Activated CD8-positive, alpha-beta T cell treated with anti-CD3 and anti-CD28 coated beads for 36 hours (primary cell): Measurements from ENCODE around the gene ZIC4. TPM values are rescaled to one million over a fixed set of nuclear protein-coding genes. Genes with fewer than 3 reads are reported as not detected.

Experiments
- ATAC-seq: fragments of 200-7000 bp; cut with Tn5 transposase; one replicate; pipeline ENCODE4 v1.10.0; 2021; ENCODE audit warnings: mild to moderate bottlenecking, moderate library complexity
- CTCF ChIA-PET: fragments of 350-600 bp; sonication (Branson Sonifier 250); formaldehyde crosslinking; loops from one replicate; lab custom pipeline; 2021; ENCODE audit warnings: antibody characterized with exemption; lab: Charles Lee
- POLR2A ChIA-PET: fragments of 350-600 bp; sonication (Branson Sonifier 250); formaldehyde crosslinking; loops from one replicate; lab custom pipeline; 2021; ENCODE audit warnings: antibody characterized with exemption; lab: Charles Lee
- DNase-seq: peaks from one replicate; pipeline ENCODE4 v3.0.0-alpha.2; 2020
- H3K27ac Mint-ChIP-seq: one replicate; pipeline ENCODE4 v1.8.0; 2021; ENCODE audit warnings: mild to moderate bottlenecking, mixed read lengths
- H3K27me3 Mint-ChIP-seq: one replicate; pipeline ENCODE4 v1.8.0; 2021; ENCODE audit warnings: mixed read lengths
- H3K36me3 Mint-ChIP-seq: one replicate; pipeline ENCODE4 v1.8.0; 2021; ENCODE audit warnings: low read depth, mixed read lengths
- H3K4me1 Mint-ChIP-seq: one replicate; pipeline ENCODE4 v1.8.0; 2021; ENCODE audit warnings: low read depth, mixed read lengths
- H3K4me3 Mint-ChIP-seq: one replicate; pipeline ENCODE4 v1.8.0; 2021; ENCODE audit warnings: mild to moderate bottlenecking, moderate library complexity, mixed read lengths
- H3K9me3 Mint-ChIP-seq: one replicate; pipeline ENCODE4 v1.8.0; 2021; ENCODE audit warnings: mixed read lengths
- CTCF ChIP-seq: fragments of 200-600 bp; IDR thresholded peaks from one replicate; pipeline ENCODE4 v1.8.0; 2022; ENCODE audit warnings: antibody characterized with exemption, mild to moderate bottlenecking
- intact Hi-C: fragments of 100-400 bp; cut with micrococcal nuclease; formaldehyde crosslinking; loops from one replicate; pipeline ENCODE4 v1.10.0; 2022
- total RNA-seq, 2 experiments: library from RNA; stranded (reverse); gene quantifications; one replicate each; pipeline ENCODE4 v1.2.3, GENCODE V29; 2021

ZIC4 gene
- total RNA-seq, 2 experiments from 2014 or later = not detected

GRCh38 chr3:147377412-147378367 lies 28.7 kb downstream of the ZIC4 start:
- DNase-seq (no peak), ATAC-seq (no peak)
- Mint-ChIP-seq H3K27me3 (peaks cover 63% of the 10 kb centered on the region), H3K4me1 (no peaks in the 10 kb centered on the region), H3K9me3 (no peaks in the 10 kb centered on the region), H3K4me3 (no peak overlapping the region), H3K36me3 (no peaks in the 10 kb centered on the region), H3K27ac (no peak overlapping the region)
- TF ChIP-seq CTCF = no peak
- intact Hi-C loops = no loop called here
- CTCF ChIA-PET = no interaction called here
- POLR2A ChIA-PET = no interaction called here

GRCh38 chr3:147373301-147373700 lies 33.0 kb downstream of the ZIC4 start:
- DNase-seq (no peak), ATAC-seq (no peak)
- peaks cover 71% of the 10 kb centered on the region for H3K27me3 Mint-ChIP-seq
- ChIA-PET POLR2A (no interaction called here), CTCF (no interaction called here)
- no peaks in the 10 kb centered on the region for H3K9me3 Mint-ChIP-seq
- H3K36me3 Mint-ChIP-seq = no peaks in the 10 kb centered on the region
- no peaks in the 10 kb centered on the region for H3K4me1 Mint-ChIP-seq
- no peak for TF ChIP-seq CTCF
- no peak overlapping the region for H3K4me3 Mint-ChIP-seq
- intact Hi-C loops = no loop called here
- no peak overlapping the region for H3K27ac Mint-ChIP-seq

GRCh38 chr3:147372525-147373027 lies 33.8 kb downstream of the ZIC4 start:
- DNase-seq (no peak), ATAC-seq (no peak)
- H3K9me3 Mint-ChIP-seq = no peaks in the 10 kb centered on the region
- TF ChIP-seq CTCF = no peak
- POLR2A ChIA-PET = no interaction called here
- CTCF ChIA-PET = no interaction called here
- no peak overlapping the region for H3K4me3 Mint-ChIP-seq
- no peaks in the 10 kb centered on the region for H3K4me1 Mint-ChIP-seq
- intact Hi-C loops = no loop called here
- H3K36me3 Mint-ChIP-seq = no peaks in the 10 kb centered on the region
- peaks cover 73% of the 10 kb centered on the region for H3K27me3 Mint-ChIP-seq
- H3K27ac Mint-ChIP-seq = no peak overlapping the region

GRCh38 chr3:147371771-147372340 lies 34.5 kb downstream of the ZIC4 start:
- ATAC-seq (no peak), DNase-seq (no peak)
- CTCF ChIA-PET = no interaction called here
- Mint-ChIP-seq H3K27ac (no peak overlapping the region), H3K9me3 (no peaks in the 10 kb centered on the region), H3K4me3 (no peak overlapping the region), H3K36me3 (no peaks in the 10 kb centered on the region), H3K27me3 (peaks cover 66% of the 10 kb centered on the region), H3K4me1 (no peaks in the 10 kb centered on the region)
- POLR2A ChIA-PET = no interaction called here
- intact Hi-C loops = no loop called here
- TF ChIP-seq CTCF = no peak

- no peak overlapping the region for H3K27ac Mint-ChIP-seq
- peaks cover 64% of the 10 kb centered on the region for H3K27me3 Mint-ChIP-seq
Observed at GRCh38 chr3:147371140-147371539, 35.2 kb downstream of the ZIC4 start.

More at GRCh38 chr3:147371140-147371539, 35.2 kb downstream of the ZIC4 start:
- ChIA-PET POLR2A (no interaction called here), CTCF (interaction anchor here (0.6 to 1.7 kb wide), 2 partner anchors 10 to 30 kb away, joined by 3 to 7 read pairs; no protein-coding TSS in a partner anchor)
- no peak overlapping the region for H3K4me3 Mint-ChIP-seq
- no peaks in the 10 kb centered on the region for H3K4me1 Mint-ChIP-seq
- ATAC-seq = no peak
- no peak for DNase-seq
- intact Hi-C loops = no loop called here
- no peaks in the 10 kb centered on the region for H3K9me3 Mint-ChIP-seq
- no peak for TF ChIP-seq CTCF
- no peaks in the 10 kb centered on the region for H3K36me3 Mint-ChIP-seq
